GM12864 (cell line): Measurements from ENCODE around the gene RPL27.

Source experiments
- DNase-seq: peaks from one replicate; pipeline ENCODE4 v3.0.0-alpha.2; 2011; ENCODE audit warnings: low read depth
- H3K4me3 ChIP-seq: 2 replicates; pipeline ENCODE4 v1.5.1; 2011; ENCODE audit warnings: mild to moderate bottlenecking, low read depth, low read length, control low read depth
- TF ChIP-seq, protein P1 (sequence below): IDR thresholded peaks from 2 replicates; pipeline ENCODE4 v1.5.1; 2011; ENCODE audit warnings: low read depth, mild to moderate bottlenecking, moderate library complexity, low read length, control low read depth, inconsistent platforms; ENCODE audit errors: missing control alignments

Gene RPL27

GRCh38 chr17:43018008-43018853, 20.0 kb downstream of the RPL27 start:
- TF ChIP-seq, protein P1, sequence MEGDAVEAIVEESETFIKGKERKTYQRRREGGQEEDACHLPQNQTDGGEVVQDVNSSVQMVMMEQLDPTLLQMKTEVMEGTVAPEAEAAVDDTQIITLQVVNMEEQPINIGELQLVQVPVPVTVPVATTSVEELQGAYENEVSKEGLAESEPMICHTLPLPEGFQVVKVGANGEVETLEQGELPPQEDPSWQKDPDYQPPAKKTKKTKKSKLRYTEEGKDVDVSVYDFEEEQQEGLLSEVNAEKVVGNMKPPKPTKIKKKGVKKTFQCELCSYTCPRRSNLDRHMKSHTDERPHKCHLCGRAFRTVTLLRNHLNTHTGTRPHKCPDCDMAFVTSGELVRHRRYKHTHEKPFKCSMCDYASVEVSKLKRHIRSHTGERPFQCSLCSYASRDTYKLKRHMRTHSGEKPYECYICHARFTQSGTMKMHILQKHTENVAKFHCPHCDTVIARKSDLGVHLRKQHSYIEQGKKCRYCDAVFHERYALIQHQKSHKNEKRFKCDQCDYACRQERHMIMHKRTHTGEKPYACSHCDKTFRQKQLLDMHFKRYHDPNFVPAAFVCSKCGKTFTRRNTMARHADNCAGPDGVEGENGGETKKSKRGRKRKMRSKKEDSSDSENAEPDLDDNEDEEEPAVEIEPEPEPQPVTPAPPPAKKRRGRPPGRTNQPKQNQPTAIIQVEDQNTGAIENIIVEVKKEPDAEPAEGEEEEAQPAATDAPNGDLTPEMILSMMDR = no peak
- no peak for DNase-seq
- no peak overlapping the region for H3K4me3 ChIP-seq

GRCh38 chr17:43018932-43019331, 20.7 kb downstream of the RPL27 start:
- no peak overlapping the region for H3K4me3 ChIP-seq
- DNase-seq = no peak
- TF ChIP-seq, protein P1 = no peak

DNA sequence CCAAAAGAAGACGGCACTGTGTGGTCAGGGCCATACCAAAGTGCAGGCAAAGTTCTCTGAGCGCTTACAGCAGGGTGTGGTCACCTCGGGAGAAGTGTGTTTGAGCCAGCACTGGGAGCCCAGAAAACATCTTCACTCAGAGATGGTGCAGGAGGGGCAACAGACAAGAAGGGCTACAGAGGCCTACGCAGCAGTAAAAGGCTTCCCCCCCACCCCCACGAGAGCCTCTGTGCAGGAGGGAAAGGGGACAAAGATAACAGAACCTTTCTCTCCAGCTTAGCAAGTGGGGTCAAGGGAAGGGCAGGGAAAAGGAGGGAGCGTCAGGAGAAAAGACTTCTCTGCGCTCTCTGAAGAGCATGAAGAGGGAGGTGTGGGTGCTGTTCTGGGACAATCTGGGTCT, 21.2 kb downstream of the RPL27 start:
- no peak for DNase-seq
- TF ChIP-seq, protein P1 = no peak
- no peak overlapping the region for H3K4me3 ChIP-seq

DNA sequence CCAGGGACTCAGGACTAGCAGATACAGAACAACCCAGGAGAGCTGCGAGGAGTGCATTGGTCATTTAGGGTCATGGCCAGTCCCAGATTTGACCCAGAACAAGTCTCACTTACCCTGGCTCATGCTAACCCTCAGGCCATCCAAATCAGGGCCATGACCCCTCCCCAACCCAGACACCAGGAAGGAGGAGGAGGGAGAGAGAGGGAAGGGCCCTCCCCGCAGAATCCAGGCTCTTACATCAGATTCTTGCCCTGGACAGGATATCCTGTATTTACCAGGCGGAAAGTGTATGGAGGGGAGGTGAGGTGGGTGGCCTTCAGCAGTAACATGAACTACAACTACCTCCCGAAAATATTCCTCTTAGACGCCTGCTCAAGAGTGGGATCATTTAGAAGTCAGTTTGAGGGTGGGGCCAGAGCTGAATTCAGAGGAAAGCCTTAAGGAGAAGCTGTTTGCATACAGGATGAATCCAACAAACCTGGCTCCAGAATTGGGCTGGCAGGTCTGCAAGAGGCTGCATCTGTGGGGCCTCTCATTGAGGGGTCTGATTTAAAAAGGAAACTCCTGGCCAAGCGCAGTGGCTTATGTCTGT, 21.9 kb downstream of the RPL27 start:
- no peak overlapping the region for H3K4me3 ChIP-seq
- DNase-seq = no peak
- TF ChIP-seq, protein P1 = no peak

GRCh38 chr17:43020789-43021740, 22.8 kb downstream of the RPL27 start:
- TF ChIP-seq, protein P1 = no peak
- DNase-seq = no peak
- peak overlapping the region; percentile 82 for H3K4me3 ChIP-seq

GRCh38 chr17:43021741-43022512, 23.7 kb downstream of the RPL27 start, which contains the start of gene VAT1:
Gene VAT1, minus strand, starts transcription at chr17:43022385. Its CDS starts 63 bp downstream, at chr17:43022322.
- no peak for DNase-seq
- peak within 1 kb of the TSS; percentile 82 for H3K4me3 ChIP-seq
- TF ChIP-seq, protein P1 = no peak
